ENCODE measurements around the gene MDFIC.

DNA sequence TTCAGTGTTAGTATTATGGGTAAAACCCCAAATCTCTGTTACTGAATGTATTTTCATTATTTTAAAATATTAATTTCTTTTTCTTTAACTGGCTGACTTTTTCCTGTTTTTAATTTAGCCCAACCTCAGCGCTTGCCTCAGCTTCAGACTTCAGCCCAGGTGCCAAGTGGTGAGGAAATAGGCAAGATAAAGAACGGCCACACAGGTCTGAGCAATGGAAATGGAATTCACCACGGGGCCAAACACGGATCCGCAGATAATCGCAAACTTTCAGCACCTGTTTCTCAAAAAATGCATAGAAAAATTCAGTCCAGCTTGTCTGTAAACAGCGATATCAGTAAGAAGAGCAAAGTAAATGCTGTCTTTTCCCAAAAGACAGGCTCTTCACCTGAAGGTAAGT, 57.5 kb downstream of the MDFIC start:
- TF ChIP-seq, protein P1, sequence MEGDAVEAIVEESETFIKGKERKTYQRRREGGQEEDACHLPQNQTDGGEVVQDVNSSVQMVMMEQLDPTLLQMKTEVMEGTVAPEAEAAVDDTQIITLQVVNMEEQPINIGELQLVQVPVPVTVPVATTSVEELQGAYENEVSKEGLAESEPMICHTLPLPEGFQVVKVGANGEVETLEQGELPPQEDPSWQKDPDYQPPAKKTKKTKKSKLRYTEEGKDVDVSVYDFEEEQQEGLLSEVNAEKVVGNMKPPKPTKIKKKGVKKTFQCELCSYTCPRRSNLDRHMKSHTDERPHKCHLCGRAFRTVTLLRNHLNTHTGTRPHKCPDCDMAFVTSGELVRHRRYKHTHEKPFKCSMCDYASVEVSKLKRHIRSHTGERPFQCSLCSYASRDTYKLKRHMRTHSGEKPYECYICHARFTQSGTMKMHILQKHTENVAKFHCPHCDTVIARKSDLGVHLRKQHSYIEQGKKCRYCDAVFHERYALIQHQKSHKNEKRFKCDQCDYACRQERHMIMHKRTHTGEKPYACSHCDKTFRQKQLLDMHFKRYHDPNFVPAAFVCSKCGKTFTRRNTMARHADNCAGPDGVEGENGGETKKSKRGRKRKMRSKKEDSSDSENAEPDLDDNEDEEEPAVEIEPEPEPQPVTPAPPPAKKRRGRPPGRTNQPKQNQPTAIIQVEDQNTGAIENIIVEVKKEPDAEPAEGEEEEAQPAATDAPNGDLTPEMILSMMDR (conservative IDR thresholded peaks at IDR 0.05; ENCODE audit: low read depth, low read length) = no peak
- TF ChIP-seq CHD1 (IDR thresholded peaks at IDR 0.05; ENCODE audit: low read depth, low read length) (no peak), FOS (IDR thresholded peaks at IDR 0.05; ENCODE audit: low read depth, low read length) (no peak), POLR2A (IDR thresholded peaks at IDR 0.05; ENCODE audit: low read depth, low read length) (no peak)

Data from IMR-90 (cell line).